WTC11 (cell line): ENCODE data around the gene CDK5R2.

Experiments
- NFYB ChIP-seq: sonication (generic); formaldehyde crosslinking; conservative IDR thresholded peaks from 2 replicates; pipeline ENCODE4 v1.8.0; 2022; ENCODE audit warnings: low read depth, missing genetic modification reagents
- RELA ChIP-seq: sonication (generic); formaldehyde crosslinking; IDR thresholded peaks from 2 replicates; pipeline ENCODE4 v1.8.1; 2022; ENCODE audit warnings: missing genetic modification reagents, mild to moderate bottlenecking, borderline replicate concordance
- TF ChIP-seq, protein P1 (sequence below): fragments of 200-600 bp; IDR thresholded peaks from 2 replicates; pipeline ENCODE4 v1.8.0; 2022; ENCODE audit warnings: antibody characterized with exemption
- TF ChIP-seq, protein P2 (sequence below): sonication (generic); formaldehyde crosslinking; IDR thresholded peaks from 2 replicates; pipeline ENCODE4 v1.8.1; 2023; ENCODE audit warnings: mild to moderate bottlenecking, missing genetic modification reagents, moderate library complexity

DNA sequence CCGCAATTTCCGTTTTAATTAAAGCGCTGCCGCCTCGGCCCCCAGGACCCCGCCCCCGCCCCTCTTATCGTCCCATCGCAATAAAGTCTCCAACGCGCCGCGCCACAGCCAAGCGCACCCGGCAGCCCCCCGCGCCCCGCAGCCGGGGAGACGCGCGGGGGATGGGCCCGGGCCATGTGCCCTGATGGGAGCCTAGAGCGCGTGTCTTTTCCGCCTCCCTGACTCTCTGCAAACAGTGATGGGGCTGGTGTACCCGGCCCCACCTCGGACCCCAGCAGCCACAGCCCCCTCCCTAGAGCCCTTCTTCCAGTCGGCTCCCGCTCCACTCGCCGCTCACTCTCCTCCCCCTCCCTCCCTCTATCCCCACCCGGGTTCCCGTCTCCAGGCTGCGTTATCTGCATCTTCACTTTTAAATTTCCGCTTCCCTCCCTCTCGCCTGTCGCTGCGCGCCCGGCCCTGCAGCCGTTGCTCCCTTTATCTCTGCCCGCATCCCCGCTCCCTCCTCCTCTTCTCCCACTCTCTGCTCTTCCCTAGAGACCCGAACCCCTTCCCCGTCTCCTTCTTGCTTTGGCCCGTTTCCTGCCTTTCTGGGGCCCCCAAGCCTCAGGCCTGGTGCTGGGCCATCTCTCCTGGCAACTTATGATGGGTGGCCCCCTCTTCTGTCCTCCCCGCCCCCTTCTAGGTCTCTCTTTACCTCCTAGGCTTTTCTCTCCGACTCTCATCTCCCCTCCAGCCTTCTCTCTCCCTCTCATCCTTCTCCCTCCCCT lies 26.0 kb downstream of the CDK5R2 start:
- TF ChIP-seq, protein P1, sequence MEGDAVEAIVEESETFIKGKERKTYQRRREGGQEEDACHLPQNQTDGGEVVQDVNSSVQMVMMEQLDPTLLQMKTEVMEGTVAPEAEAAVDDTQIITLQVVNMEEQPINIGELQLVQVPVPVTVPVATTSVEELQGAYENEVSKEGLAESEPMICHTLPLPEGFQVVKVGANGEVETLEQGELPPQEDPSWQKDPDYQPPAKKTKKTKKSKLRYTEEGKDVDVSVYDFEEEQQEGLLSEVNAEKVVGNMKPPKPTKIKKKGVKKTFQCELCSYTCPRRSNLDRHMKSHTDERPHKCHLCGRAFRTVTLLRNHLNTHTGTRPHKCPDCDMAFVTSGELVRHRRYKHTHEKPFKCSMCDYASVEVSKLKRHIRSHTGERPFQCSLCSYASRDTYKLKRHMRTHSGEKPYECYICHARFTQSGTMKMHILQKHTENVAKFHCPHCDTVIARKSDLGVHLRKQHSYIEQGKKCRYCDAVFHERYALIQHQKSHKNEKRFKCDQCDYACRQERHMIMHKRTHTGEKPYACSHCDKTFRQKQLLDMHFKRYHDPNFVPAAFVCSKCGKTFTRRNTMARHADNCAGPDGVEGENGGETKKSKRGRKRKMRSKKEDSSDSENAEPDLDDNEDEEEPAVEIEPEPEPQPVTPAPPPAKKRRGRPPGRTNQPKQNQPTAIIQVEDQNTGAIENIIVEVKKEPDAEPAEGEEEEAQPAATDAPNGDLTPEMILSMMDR, result no peak
- TF ChIP-seq, protein P2, sequence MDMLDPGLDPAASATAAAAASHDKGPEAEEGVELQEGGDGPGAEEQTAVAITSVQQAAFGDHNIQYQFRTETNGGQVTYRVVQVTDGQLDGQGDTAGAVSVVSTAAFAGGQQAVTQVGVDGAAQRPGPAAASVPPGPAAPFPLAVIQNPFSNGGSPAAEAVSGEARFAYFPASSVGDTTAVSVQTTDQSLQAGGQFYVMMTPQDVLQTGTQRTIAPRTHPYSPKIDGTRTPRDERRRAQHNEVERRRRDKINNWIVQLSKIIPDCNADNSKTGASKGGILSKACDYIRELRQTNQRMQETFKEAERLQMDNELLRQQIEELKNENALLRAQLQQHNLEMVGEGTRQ (CRISPR knock-in tag), result no peak
- TF ChIP-seq NFYB (CRISPR knock-in tag), result no peak
- no peak for TF ChIP-seq RELA (CRISPR knock-in tag)
